DOHH2 (cell line): ENCODE results near the gene SLC30A2.

ENCODE experiments used
- CTCF ChIP-seq: fragments of 200-600 bp; sonication (generic); IDR thresholded peaks from one replicate; pipeline ENCODE4 v1.5.1; 2014; ENCODE audit warnings: antibody characterized with exemption, mild to moderate bottlenecking, low read depth, low read length; ENCODE audit not compliant: poor library complexity, severe bottlenecking
- EZH2phosphoT487 ChIP-seq: fragments of 200-600 bp; sonication (generic); IDR thresholded peaks from 2 replicates; pipeline ENCODE4 v1.6.1; 2017; ENCODE audit warnings: borderline replicate concordance, mild to moderate bottlenecking, antibody characterized with exemption, low read length, moderate library complexity, mixed read lengths

- TF ChIP-seq CTCF = no peak
- TF ChIP-seq EZH2phosphoT487 = no peak
These were observed 46.5 kb upstream of the SLC30A2 start for GRCh38 chr1:26092422-26092821.
